NB4 (cell line): Measurements from ENCODE around the gene PKNOX2.

Source experiments
- DNase-seq: peaks from one replicate; pipeline ENCODE4 v3.0.0; 2010; ENCODE audit warnings: low read depth
- H3K4me3 ChIP-seq: one replicate; pipeline ENCODE4 v1.5.1; 2011; ENCODE audit warnings: mild to moderate bottlenecking, low read depth, low read length, moderate library complexity
- MYC ChIP-seq: IDR thresholded peaks from 2 replicates; pipeline ENCODE4 v1.6.1; 2011; ENCODE audit warnings: low read depth, low read length
- POLR2A ChIP-seq: IDR thresholded peaks from 2 replicates; pipeline ENCODE4 v1.6.1; 2011; ENCODE audit warnings: mild to moderate bottlenecking; ENCODE audit not compliant: insufficient read length; ENCODE audit errors: extremely low read depth
- TF ChIP-seq, protein P1 (sequence below): IDR thresholded peaks from one replicate; pipeline ENCODE4 v1.5.1; 2012; ENCODE audit warnings: low read depth, low read length
- TF ChIP-seq, protein P2 (sequence below): IDR thresholded peaks from 2 replicates; pipeline ENCODE4 v1.6.1; 2011; ENCODE audit warnings: low read depth, low read length

Gene PKNOX2

DNA sequence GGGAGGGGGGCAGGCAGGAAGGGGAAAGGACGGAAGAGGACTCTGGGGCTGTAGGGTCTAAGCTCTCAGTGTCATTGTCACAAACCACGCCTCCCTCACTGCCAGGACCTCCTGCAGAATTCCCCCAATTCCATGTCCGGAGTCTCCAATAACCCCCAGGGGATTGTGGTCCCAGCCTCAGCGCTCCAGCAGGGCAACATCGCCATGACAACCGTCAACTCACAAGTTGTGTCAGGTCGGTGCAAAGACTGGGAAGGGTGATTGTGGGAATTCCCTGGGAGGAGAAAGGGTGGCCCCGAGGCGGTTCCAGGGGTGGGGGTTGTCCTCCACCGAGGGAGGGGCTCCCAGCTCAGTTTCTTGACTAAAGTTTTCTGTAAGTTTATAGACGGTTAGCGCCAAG lies 245.5 kb downstream of the PKNOX2 start:
- TF ChIP-seq, protein P1, sequence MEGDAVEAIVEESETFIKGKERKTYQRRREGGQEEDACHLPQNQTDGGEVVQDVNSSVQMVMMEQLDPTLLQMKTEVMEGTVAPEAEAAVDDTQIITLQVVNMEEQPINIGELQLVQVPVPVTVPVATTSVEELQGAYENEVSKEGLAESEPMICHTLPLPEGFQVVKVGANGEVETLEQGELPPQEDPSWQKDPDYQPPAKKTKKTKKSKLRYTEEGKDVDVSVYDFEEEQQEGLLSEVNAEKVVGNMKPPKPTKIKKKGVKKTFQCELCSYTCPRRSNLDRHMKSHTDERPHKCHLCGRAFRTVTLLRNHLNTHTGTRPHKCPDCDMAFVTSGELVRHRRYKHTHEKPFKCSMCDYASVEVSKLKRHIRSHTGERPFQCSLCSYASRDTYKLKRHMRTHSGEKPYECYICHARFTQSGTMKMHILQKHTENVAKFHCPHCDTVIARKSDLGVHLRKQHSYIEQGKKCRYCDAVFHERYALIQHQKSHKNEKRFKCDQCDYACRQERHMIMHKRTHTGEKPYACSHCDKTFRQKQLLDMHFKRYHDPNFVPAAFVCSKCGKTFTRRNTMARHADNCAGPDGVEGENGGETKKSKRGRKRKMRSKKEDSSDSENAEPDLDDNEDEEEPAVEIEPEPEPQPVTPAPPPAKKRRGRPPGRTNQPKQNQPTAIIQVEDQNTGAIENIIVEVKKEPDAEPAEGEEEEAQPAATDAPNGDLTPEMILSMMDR: no peak
- TF ChIP-seq, protein P2, sequence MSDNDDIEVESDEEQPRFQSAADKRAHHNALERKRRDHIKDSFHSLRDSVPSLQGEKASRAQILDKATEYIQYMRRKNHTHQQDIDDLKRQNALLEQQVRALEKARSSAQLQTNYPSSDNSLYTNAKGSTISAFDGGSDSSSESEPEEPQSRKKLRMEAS: no peak
- TF ChIP-seq POLR2A (no peak), MYC (no peak)
- DNase-seq: no peak
- no peak overlapping the region for H3K4me3 ChIP-seq

DNA sequence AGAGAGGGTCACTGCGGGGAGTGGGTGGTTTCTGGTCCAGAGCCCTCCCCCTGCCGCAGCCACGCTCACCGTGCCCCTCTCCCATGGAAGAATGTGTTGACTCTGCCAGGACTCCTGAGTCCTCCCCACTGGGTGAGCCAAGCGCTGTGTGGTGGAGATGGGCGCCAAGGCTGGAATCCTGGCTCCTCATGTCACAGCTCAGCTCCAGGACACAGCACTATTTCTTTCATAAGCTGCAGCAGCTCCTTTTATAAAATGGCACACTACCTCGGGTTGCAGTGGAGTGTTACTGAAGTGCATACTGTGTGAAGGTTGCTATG lies 247.6 kb downstream of the PKNOX2 start:
- no peak overlapping the region for H3K4me3 ChIP-seq
- TF ChIP-seq MYC: no peak
- TF ChIP-seq POLR2A: no peak
- DNase-seq: no peak

DNA sequence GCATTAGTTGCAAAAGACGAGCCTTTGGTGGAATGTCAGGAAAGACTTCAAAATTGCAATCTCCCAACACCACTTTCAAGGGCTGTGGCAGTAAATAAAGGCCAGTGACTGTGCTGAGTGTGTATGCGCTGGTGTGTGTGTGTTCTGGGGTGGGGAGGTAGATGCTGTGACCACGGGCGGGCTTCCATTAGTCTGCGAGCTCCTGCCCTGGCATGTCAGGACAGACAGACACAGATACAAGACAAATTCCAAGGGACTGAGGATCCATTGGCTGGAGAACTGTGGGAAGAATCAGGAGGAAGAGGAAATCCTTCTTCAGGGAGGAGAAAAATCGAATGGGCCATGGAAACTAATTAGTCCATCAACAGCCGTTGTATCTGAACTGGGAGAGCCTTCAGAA lies 248.0 kb downstream of the PKNOX2 start:
- no peak overlapping the region for H3K4me3 ChIP-seq
- no peak for DNase-seq
- TF ChIP-seq, protein P1: no peak
- TF ChIP-seq, protein P2: no peak
- TF ChIP-seq MYC: no peak
- no peak for TF ChIP-seq POLR2A

DNA sequence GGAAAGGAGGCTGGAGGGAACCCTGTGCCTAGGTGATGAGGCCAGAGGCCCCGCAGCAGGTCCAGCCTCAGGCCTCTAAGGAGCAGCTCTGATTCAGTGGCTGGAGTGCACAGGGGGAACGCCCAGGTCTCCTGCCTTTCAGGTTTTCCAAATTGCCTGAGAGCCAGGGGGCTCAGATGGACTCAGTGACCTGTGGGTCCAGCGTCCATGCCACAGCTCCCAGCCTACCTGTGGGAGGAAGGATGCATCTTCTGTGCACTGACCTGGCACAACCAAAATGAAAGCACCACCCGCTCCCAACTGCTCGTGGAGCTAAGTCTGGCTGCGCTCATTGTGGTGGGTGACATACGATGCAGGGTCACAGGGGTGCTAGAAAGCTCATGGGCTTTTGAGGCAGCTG lies 248.7 kb downstream of the PKNOX2 start:
- TF ChIP-seq POLR2A (no peak), MYC (no peak)
- TF ChIP-seq, protein P1: no peak
- TF ChIP-seq, protein P2: no peak
- DNase-seq: no peak

DNA sequence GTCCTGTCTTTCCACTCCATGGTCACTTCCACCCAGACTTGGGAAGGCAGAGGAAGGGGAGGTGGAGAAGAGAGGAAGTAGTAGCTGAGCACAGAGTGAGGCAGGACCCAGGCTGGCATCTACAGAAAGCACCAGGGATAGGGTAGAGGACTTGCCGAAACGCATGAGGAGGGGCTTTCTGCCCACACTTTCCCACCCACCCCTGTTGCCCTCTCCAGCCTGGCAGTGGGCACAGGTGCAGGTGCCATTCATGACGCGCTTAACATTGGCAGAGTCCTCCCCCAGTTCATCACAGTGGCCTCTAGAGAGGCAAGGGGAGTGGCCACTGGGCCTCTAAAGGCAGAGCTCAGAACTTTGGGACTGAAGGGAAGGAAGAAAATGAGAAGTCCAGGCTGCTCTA lies 249.6 kb downstream of the PKNOX2 start:
- TF ChIP-seq, protein P1: no peak
- TF ChIP-seq, protein P2: no peak
- no peak for TF ChIP-seq POLR2A
- DNase-seq: no peak
- H3K4me3 ChIP-seq: no peak overlapping the region

More for the DNA sequence above, 248.7 kb downstream of the PKNOX2 start:
- no peak overlapping the region for H3K4me3 ChIP-seq

DNA sequence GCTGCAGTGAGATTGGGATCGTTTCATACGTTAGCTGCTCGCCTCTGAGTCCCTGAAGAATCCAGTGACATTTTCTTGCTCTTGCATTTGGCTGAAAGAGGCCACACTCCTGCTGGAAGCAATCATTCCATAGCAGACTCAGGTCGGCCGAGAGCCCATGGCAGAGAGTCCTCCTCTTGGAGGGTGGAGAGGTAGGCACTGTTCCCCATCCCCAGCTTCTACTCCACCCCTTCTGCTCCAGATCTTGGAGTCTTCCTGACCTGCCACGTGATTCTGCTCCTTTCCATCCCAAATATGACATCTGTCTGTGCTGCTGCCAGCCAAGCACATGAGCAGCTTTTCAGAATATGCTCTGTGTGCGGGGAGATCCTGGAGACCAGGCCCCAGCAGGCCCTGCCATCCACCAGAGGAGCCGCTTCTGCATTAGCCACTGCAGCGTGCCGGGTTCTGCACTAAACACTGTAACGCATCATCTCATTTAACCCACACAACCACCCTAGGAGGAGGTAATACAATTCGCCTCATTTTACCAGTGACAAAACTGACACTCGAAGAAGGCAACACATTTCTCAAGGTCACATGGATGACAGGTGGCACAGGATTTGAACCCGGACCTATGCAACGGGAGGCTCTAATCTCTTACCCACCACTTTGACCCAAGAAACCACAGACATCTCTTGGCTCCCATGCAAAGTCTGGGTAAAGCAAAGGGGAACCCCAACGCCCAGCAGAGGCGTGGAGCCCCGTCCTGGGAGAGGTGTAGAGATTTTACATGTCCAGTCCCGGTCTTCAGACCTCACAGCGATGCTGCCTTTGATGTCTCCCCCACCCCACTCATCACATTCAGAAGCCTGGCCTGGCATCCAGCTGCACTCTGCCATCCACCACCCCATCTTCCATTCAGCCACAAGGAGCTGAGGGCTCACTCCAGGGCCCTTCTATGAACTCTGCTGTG lies 252.7 kb downstream of the PKNOX2 start:
- H3K4me3 ChIP-seq: no peak overlapping the region
- DNase-seq: no peak
- TF ChIP-seq, protein P1: no peak
- TF ChIP-seq POLR2A (no peak), MYC (no peak)
- TF ChIP-seq, protein P2: no peak
